Stimulated activated naive CD4-positive, alpha-beta T cell treated with Interleukin-2 at 50 U/mL for 16 hours (primary cell): Measurements from ENCODE around the gene TCERG1L.
"Not testable (repeated sequence)": the region's sequence is repeated elsewhere in the genome, so short reads cannot be mapped to it uniquely, and the experiment has no call there.

Experiments
- DNase-seq: peaks from one replicate; lab custom pipeline; 2025; lab: John Stamatoyannopoulos, UW

The TCERG1L gene

DNA sequence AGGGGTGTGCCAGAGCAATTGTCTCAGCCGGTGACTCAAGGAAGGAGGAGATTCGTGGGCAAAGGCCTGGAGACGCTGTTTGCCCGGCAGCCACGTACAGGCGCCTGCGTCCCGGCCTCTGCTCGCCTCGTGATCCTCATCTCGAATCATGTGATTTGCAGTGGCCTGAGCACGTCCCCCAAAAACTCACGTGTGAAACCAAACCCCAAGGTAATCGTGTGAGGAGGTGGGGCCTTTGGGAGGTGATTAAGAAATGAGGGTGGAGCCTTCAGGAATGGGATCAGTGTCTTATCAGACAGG is 226.8 kb downstream of the TCERG1L start:
- DNase-seq = no peak

GRCh38 chr10:131083915-131084790 is 227.4 kb downstream of the TCERG1L start:
- DNase-seq = no peak

GRCh38 chr10:131082991-131083481 is 228.5 kb downstream of the TCERG1L start:
- DNase-seq = no peak

- no peak for DNase-seq
These were observed 229.2 kb downstream of the TCERG1L start for GRCh38 chr10:131082201-131082850.

DNA sequence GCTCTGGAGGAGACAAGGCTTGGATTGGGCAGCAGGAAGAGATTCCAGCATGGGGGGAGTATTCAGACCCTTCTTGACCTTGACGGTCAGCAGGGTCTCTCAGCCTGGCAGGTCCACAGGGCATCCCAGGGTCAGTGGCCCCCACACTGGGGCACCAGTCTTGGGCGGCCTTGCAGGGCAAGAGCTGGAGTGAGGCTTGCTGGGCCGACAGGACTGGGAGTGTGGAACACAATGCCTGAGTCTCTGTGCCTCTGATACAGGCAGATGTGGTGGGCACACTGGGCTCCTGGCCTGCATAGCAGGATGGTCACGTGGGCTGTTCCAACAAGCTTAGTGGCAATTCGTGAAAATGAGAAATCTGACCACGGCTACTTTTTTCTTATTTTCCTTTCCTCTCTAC is 229.7 kb downstream of the TCERG1L start:
- DNase-seq = no peak

DNA sequence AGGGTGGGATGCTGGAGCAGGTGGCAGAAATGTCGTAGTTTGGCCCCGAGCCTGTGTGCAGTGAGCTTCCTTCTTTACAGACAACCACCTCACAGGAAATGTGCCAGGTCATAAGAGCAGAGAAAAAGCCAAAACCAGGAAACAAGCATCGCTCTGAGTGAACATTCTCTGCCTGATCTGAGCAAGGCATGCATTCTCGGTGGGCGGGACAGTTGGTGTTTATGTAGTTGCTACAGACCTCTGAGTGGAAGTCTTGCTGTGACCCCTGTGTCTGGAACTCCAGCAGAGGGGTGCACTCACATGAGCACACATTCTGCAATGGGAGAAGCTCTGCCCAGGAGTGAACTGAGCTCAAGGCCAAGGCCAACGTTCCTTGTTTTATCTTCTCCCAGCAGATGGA is 230.1 kb downstream of the TCERG1L start:
- no peak for DNase-seq

GRCh38 chr10:131080571-131080970 is 230.9 kb downstream of the TCERG1L start:
- DNase-seq = no peak

GRCh38 chr10:131079314-131079713 is 232.2 kb downstream of the TCERG1L start:
- no peak for DNase-seq

- DNase-seq = not testable (repeated sequence)
These were observed 232.6 kb downstream of the TCERG1L start for GRCh38 chr10:131078882-131079280.

DNA sequence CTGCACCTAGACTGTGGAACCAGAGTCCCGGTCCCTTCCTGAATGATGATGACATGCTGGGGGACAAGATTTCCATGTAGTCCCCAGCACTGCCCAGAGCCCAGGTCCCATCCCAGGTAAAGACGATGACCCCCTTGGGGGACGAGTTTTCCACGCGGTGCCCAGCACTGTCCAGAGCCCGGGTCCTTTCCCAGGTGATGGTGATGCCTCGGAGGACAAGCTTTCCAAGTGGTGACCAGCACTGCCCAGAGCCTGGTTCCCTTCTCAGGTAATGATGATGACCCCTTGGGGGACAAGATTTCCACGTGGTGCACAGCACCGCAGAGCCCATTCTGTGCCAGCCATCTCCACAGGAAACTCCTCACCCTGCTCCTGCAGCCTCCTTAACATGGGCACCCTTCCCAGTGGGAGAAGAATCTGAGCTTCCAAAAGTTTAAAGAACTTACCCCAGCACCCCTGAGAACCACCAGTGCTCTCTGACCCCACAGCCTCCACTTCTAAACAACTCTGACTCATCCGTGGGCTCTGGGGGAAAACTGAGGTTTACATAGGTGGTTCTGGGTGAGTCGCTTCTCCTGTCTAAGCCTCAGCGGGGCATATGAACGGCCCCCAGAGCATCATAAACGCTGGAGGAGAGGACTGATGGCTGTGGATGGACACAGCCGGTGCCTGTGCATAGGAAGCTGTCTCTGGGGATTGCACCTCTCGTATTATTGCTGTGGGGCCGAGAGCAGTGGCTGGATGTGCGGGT is 233.2 kb downstream of the TCERG1L start:
- DNase-seq = no peak

GRCh38 chr10:131077724-131078123 is 233.8 kb downstream of the TCERG1L start:
- no peak for DNase-seq

- no peak for DNase-seq
These were observed 234.5 kb downstream of the TCERG1L start for GRCh38 chr10:131077031-131077430.

DNA sequence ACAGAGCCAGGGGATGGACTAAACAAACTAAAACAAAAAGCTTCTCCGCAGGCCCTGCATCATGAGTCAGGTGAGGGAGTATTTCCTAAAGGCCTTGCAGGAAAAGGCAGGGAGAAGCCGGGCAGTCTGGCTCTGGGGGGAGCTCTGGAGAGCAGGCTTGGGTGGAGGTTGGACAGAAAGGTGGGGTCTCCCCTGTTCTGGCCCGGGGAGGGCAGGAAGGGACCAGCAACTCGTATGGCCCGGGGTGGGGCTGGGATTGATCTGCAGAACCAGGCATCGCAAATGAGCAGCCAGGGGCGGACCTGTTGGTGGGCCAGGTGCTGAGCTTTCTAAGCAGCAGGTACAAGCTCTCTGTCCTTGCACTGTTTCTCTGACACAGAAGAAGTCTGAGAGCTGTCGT is 235.2 kb downstream of the TCERG1L start:
- DNase-seq = no peak

DNA sequence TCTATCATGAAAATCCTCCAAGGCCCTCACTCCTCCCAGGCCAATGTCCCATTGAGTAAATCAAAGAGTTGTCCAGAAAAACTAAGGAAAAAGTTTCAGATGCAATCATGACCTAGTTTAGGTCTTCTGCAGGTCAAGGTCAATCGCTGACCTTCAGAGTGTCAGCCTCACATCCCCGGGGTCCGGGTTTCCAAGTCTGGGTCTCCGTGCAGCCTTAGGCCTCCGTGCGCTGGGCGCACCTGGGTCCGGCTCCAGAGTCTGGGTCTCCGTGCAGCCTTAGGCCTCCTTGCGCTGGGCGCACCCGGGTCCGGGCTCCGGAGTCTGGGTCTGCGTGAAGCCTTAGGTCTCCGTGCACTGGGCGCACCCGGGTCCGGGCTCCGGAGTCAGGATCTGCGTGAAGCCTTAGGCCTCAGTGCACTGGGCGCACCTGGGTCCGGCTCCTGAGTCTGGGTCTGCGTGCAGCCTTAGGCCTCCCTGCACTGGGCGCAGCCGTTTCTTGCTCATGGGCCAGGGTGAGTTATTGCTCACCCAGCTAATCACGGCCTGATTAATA is 236.2 kb downstream of the TCERG1L start:
- DNase-seq = no peak

DNA sequence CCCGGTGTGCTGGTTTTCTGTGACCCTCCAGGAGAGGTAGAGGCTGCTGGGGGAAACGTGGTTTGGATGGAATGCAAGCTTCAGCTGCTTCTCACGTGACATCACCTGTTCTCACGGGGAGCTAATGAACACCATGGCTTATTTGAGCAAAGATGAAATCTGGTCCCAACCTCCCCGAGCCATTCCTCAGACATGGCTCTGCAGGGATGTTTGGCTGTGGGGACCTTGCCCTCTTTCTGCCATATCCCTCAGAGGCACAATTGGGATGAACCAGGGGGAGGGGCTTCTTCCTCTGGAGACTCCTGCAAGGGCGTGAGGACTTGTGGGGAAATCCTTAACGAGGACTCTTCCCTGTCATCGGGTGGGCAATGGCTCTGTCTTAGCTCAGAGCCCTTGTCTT is 236.8 kb downstream of the TCERG1L start:
- no peak for DNase-seq

DNA sequence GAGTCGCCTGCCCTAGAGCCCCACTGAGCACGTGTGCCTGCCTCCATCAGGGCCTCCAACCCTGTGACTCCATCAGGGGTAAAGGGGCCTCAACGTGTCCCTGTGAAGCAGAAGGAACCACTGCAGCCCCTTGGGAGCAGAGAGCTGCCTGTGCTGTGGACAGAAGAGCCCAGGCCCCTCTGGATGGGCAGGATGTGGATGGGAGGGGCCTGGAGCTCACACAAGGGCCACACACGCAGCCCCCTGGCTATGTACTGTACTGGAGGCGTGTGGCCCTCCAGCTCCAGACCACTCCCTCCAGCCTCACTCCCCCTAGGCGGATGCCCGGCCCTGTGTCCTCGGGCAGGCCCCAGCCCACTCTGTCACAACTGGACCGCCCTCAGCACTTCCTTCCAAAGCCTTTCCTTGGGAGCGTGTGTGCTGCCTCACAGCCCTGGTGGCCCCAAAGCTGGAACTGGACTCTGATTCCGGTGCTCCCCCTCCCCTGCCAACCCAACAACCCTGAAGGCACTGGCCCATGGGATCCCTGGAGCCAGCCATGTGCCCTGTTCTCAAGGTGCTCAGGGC is 238.0 kb downstream of the TCERG1L start:
- no peak for DNase-seq

GRCh38 chr10:131072651-131073468 is 238.7 kb downstream of the TCERG1L start:
- no peak for DNase-seq

DNA sequence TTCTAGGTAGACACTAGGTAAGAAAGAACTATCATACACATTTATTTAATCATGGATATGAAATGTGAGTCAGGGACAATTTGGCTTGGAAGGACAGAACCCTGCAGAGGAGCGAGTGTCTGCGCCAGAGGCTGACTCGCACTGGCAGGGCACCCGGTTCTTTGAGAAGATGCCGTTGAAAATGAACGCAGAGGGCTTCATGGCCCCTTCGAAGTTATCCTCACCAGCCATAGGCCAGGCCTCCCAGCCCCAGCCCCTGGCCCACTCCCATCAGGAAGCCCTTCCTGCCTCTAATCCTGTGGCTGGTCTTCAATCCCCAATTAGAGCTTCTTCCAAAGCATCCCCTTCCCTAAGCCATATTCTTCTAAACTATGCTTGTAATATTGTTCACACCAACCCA is 239.8 kb downstream of the TCERG1L start:
- DNase-seq = no peak

GRCh38 chr10:131070856-131071255 is 240.7 kb downstream of the TCERG1L start:
- no peak for DNase-seq

DNA sequence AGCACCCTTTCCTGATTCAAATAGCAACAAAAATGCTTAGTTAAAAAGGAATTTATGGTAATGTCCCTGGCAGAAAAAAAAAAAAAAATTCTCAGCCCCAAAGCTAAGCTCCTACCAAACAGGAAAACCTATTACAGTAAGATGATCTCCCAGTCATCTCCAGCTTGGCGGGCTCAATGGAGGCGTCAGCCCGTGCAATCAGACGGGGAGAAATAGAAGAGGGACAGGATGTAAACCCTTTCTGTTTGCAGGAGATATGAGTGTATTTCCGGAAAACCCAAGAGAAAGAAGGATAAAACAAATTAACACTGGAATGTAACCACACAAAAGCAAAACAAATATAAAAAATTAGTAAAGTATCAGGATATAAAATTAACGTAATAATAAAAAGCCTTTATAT is 242.8 kb downstream of the TCERG1L start:
- DNase-seq = no peak

DNA sequence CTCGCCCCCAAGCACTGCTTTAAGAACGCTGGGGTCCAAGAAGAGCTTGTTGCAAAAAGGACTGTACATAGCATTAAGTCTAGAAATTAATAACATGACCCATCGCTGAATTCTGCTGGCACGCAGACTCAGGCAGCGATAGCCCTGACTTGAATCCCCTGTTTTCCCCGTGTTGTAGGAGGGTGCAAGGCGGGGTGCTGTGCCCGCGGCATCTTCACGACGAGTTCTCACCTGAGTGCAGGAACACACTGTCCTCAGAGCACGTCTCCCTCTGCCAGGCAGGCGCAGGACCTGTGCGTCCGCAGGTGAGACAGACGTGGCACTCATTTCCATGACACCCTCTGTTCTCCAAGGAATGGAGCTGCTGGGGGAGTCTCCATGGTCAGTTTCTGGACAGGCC is 243.2 kb downstream of the TCERG1L start:
- DNase-seq = no peak
